ENCODE measurements around the gene SPOCK2.

SPOCK2 gene

DNA sequence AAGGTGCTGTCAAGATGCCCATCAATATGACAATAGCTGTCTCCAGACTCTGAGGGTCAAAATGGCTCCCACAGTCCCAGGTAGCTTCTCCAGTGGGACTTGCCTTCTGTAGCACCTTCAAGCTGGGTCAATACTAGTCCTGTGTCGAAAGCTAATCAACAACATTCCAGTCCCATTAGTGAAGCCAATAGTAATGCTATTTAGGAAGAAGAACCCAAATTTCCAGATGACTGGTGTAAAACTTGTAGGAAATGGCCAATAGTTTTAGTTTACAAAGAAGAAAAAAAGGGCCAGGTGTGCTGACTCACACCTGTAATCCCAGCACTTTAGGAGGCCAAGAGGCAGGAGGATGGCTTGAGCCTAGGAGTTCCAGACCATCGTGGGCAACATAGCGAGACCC is 2.0 kb upstream of the SPOCK2 start:
- DNase-seq (ENCODE audit: low read depth in 1 of 2, low spot score in 1 of 2), result no peak

DNA sequence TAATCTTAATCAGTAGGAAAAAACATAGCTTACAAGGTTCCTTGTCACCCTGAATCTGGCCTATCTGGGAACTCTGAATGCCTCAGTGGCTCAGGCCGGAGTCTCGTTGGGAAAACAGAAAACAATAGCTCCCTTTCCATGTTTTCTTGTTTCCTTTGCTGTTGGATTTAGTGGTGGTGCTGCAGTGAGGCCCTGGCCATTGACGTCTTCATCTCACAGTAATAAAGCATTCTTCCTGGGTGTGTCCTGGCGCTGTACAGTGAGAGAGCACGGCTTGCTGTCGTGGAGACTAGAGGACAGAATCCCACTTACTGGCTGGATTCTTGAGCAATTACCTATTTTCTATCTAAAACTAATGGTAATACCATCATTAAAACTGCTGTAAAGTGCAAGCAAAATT is 1.3 kb upstream of the SPOCK2 start:
- DNase-seq (ENCODE audit: low read depth in 1 of 2, low spot score in 1 of 2), result no peak

DNA sequence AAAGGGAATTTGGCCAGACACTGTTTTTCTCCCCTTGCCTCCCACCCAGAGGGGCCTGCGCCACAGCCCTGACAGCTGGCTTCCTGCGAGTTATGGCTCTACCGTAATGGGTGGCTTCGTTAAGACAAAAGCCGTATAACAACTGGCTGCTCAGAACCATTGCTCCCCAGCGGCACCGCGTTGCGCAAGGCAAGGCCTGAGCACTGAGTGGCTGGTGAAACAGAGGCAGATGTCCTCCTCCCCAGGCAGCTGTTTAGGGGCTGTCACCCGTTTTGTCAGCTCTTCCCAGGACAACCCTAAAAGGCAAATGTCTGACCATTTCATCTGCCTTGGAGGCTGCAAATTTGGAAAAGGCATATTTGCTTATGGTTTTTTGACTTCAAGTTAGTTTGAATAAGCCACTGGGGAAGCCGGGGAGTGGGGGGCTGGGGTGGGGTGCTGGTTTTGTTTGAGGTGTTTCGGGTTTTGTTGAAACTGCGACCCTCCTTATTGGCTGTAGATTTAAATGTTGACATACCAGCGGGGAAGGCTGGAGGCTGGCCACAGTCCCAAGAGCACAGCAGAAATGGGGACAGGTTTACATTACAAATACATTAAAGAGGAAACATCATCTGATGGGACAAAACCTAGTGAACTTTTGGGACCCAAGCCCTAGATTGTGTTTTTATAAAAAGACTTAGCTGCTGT is 681 bp upstream of the SPOCK2 start:
- DNase-seq (ENCODE audit: low read depth in 1 of 2, low spot score in 1 of 2), result peak in 1 of 2 donors; percentile 33

DNA sequence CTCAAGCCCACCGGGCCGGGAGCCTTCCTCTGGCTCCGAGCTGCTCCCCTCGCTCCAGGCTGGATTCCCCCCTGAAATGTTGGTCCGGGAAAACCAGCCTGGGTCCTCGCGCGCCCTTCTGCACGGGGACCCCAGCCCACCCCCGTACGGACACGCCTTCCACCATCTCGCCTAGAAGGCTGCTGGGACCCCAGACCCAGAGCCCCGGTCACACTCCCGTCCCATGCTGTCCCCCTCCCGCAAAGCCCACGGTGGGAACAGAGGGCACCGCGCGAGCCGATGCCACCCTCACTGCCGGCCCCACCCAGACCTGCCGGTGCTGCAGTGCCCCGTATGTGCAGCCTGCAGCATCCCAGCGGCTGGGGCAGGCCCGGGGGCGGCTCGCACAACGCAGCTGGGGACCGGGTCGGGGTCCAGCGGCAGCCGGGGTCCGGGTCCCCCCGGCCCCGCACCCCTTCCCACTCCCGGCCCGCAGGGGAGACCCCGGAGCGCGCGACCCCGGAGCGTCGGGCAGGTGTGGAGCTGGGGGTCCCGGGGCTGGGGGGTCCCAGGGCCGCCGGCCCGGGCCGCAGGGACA is 871 bp downstream of the SPOCK2 start:
- peak in 1 of 2 donors; percentile 34 for DNase-seq (ENCODE audit: low read depth in 1 of 2, low spot score in 1 of 2)

DNA sequence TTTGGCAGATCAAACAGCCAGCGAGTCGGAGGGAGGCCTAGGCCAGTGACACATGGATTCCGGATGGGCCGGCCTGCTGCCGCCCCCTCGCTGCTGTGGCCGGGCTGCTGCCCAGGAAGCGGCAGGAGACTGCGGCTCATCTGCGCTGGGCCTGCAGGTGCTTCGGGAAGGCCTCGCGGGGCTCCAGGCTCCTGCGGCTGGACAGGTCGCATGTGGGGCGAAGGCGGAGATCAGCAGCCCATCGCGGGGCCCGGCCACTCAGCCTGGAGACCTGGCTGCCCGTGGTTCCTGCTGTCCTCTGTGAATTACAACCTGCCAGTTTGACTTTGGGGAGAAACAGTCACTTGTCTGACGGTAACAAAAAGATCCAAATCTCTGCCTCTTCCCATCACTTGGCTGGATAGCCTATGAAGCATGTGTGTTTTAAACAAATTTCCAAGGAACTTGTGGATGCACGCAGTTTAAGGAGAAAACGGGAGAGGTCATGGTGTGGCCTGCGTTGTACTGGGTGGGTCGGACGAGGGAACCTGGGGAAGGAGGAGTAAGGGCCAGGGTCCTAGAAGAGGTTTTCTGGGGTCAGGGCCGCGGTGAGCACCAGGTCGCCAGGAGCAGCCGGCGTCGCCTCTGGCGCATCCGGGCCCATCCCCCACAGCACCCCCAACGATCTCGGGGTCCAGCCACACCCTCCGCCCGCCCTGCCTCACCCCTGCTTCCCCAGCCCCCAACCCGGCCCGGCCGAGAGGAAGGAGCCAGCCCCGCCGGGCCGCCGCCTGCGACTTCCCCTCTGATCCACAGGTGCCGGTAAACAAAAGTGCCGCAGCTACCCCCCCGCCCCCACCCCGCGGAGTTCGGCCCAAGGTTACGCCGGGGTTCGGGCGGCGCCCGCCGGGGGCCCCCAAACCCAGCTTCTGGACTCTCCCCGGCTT is 1.6 kb downstream of the SPOCK2 start:
- DNase-seq (ENCODE audit: low read depth in 1 of 2, low spot score in 1 of 2), result peak; percentile 48 to 58

DNA sequence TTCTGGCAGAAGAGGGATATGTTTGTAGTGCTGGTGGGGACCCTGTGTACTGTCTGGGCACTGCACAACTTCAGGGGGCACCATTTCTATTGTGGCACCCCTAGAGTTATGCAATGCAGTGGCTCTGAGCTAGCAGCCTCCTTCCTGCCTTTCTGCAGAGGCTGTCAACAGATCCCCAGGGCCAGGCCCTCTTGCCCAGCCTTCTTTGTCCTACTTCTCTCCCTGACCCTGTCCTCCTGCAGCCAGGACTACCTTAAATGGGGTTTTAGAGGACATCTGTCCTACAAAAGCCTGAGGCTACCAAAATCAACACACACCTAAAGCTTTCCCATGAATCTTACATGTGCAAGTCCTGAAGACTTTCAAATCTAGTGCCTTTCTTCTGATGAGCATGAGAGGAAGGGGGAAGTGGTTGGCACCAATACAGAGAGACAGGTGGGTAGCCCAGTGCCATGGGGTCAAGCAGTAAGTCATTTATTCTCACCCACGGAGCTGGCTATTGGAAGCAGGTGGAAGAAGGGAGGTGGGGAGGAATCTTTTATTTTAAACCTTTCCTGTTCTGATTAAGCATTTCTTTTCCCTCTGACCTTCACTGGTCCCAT is 2.4 kb downstream of the SPOCK2 start:
- no peak for DNase-seq (ENCODE audit: low read depth in 1 of 2, low spot score in 1 of 2)

DNA sequence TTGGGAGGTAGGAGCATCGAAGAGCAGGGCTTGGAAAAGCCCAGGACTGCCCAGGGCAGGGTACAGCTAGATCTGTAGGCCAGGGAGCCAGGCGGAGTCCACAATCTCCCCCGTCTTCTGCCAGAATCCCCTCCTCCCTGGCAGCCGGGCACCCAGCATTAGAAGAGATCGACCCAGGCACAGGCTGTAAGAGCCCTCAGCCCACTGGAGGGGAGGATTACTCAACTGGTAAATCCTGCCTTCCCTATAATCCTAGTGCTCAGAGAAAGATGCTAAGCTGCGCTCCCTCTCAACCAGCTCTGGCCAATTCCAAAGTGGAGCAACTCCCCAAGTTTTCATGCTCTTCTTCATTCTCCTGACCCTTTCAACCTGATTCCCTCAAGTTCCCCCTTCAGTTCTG is 3.2 kb downstream of the SPOCK2 start:
- DNase-seq (ENCODE audit: low read depth in 1 of 2, low spot score in 1 of 2), result no peak

DNA sequence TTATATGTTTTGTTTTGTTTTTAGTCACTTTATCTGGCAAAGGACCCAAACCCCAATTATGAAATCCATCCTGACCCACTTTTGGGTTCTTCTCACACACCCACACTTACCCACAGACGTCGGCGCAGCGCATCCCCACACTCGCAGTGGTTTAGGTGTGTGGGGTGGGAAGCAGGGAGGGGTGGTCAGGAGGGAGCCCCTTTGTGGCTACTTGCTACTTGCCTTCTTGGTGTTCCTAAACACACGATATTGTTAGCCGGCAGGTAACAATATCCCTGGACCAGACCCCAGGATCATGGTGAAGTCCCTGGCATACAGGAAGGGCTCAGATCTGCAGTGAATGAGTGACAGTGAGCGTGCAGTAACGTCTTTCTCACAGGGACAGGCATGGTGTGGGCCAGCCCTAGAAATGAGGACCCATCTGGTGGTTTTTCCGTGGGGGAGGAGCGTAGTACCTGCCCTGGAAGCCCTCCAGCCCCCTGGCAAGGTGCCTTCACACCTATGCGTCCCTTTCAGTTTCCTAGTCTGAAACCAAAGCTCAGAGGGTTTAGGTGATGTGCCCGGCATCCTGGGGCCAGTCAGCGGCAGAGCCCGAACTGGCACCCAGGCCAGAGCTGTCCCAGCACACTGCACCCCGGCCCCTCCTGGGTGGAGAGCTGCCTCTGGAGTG is 4.4 kb downstream of the SPOCK2 start:
- DNase-seq (ENCODE audit: low read depth in 1 of 2, low spot score in 1 of 2), result peak; percentile 22 to 58

DNA sequence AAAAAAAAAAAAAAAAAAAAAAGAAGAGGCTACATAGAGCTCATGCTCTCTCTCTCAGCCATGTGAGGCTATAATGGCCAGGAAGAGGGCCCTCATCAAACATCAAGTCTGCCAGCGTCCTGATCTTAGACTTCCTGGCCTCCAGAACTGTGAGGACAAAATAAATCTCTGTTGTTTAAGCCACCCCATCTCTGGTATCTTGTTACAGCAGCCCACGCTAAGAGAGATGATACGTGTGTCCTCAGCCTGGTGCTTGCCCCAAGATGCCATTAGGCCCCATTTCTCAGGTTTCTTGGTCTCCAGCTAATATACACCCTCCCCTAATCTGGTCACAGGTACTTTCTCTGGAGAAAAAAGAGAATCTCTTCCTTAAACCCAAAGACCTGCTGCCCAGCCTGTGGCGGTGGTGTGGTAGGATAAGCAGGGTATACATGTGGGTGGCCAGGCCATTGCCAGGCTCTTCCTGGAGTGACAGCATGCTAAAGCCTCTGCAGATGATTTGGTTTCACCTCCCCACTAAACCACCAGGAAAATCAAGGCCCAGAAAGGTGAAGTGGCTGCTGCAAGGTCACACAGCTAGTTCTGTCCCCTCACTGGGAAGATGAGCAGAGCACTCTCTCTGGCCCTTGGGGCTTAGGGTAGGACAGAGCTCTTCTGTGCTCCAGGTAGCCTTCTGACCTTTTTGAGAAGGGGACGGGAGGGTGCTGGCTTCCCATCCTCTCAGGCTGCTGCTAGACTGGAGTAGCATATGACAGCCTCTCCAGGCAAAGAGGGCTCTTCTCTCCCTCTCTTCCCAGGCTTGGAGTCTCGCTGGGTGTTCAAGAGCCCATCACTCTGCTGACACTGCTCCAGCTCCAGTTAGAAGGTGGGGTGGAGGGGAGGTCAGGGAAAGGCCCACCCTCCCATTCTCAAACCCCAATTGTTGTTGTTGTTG is 5.2 kb downstream of the SPOCK2 start:
- DNase-seq (ENCODE audit: low read depth in 1 of 2, low spot score in 1 of 2), result no peak

DNA sequence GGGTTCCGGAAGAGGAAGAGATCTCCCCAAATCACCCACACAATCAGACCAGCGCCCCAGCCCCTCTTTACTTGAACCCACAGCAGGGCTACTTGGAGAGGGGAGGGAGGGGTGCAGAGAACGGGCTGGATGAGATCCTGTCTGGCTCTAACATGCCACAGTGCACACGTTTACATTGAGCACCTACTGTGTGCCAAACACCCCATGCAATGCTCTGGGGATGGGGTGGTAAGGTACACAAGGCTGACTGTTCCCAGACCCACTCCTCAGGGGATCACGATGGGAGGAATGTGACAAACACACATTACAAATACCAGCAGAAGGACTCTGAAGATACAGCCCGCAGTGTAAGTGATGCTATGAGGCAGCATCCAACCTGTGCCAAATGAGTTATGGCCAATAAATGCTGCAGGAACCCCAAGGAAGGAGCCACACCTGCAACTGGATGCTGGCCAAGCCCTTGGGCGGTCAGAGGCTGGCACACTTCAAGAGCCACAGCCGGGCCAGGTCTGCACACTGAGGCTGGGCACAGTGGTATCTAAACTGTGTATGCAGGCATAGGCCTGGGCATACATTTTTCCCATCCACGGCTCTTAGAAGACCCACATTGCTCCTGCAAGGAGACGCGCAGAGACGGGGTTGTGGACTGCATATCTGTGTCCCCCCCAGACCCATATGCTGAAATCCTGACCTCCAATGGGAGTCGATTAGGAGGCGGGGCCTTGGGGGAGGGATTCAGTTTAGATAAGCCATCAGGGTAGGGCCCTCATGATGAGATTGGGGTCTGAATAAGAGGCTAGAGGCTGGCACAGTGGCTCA is 6.4 kb downstream of the SPOCK2 start:
- DNase-seq (ENCODE audit: low read depth in 1 of 2, low spot score in 1 of 2), result no peak

DNA sequence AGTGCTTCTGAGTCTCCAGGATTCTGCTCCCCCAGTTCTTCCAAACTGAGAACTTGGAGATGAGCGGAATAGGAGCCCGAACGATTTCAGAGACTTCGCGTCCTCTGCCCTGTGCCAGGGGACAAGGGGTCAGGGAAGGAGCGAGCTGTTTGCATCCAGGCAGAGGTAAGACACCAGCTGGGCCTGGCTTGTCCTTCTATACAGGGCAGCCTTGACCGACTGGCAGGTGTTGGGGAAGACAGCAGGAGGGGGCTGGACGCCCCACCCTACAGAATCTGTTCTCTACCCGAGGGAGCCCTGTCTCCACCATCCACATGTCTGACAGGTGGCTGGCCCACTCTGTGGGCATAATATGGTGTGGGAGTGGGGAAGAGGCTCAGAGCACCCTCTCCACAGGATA is 7.1 kb downstream of the SPOCK2 start:
- no peak for DNase-seq (ENCODE audit: low read depth in 1 of 2, low spot score in 1 of 2)

DNA sequence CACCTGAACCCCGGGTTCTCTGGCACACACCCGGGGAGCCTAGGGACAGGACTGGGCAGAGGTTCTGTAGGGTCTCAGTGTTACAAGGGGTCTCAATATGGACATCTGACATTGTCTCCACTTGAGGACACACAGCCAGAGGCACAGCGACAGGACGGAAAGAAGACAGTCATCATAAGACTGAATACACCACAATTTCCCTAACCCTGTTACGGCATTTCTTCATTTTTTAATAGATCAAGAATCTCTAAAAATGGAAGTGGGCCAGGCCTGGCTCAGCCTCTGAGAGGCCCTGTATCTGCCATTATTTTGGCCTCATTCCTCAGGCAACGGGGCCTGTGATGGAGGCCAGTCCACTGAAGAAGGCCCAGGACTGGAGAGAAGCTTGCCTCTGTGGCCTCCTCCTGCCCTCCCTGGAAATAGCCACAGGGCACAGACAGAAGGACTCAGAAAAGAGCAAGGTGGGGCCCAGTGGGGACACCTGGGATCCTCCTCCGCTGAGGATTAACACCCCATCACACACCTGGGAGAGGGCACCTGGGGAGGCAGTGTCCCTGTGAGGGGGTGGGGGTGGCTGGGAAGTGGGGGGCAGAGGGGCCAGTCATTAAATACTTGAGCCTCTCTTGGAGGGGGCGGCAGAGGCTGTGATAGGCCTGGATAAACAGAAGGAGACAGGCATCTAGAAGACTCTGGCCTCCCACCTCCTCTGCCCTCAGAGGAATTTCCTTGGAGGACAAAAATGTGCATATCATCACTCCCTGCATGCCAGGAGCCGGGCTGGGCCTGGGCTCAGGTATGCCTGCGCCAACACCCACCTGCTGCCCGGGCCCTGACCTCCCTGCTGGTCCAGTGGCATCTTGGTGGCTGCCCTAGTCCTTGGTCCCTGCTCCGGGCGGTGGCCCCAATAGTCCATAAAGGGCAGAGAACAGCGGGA is 8.0 kb downstream of the SPOCK2 start:
- no peak for DNase-seq (ENCODE audit: low read depth in 1 of 2, low spot score in 1 of 2)

DNA sequence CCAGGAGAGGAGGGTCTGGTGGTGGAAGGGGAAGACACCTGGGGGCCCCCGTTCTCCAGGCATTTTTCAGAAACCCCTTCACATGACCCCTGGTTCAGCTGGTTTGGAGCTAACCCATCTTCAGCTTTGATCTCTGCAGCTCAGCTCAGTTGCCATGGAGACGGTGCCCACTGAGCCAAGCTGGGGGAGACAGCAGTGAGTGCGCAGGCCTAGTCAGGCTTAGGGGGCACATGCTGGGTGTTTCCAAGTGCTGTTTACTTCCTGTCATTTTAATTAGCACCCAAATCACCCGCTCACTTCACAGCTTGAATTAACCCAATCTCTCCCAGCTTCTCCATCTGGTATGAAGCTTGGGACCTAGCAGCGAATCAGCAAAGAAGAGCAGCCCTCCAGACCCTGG is 9.0 kb downstream of the SPOCK2 start:
- no peak for DNase-seq (ENCODE audit: low read depth in 1 of 2, low spot score in 1 of 2)

DNA sequence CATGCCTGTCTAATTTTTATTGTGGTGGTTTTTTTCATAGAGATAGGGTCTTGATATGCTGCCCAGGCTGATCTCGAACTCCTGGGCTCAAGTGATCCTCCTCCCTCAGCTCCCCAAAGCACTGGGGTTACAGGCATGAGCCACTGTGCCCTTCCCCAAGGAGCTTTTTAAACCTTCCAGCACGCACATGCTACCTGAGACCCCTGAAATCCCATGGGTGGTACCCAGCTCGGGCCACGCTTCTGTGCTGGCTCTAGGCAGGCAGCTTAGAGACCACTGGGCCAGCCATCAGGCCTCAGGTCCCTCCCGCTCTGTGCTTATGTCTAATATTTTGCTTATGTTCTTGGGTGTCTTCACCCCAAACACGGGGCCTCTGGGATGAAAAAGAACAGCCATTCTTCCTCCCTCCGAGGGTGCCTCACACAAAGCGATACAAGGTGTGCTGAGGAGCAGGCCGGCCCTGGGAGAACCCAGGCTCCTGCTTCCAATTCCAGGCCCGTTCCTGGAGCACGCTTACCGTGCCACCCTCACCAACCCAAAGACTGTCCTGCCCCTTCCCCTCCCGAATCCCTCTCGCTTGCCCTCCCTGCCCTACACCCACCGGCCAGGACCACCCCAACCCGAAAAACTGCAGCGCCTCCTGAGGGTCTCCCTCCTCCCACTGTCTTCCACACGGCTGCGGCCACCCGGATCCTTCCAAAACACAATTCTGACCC is 10.9 kb downstream of the SPOCK2 start:
- DNase-seq (ENCODE audit: low read depth in 1 of 2, low spot score in 1 of 2), result no peak

DNA sequence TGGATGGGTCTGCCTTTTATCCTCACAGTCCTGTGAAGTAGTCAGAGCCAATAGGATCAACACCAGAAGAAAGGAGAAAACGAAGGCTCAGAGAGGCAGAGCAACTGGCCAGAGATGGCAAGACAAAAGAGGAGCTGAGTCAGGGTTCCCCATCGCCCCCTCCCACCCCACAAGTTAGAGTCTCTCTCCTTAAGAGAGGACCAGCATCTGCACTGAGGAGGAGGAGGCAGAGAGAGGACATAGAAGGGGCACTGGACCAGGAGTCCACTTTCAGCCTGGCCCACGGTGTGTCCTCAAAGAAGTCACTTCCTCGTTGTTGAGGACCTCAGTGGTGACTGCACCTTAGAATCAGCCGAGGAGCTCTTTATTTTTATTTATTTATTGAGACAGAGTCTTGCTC is 11.6 kb downstream of the SPOCK2 start:
- DNase-seq (ENCODE audit: low read depth in 1 of 2, low spot score in 1 of 2), result no peak

DNA sequence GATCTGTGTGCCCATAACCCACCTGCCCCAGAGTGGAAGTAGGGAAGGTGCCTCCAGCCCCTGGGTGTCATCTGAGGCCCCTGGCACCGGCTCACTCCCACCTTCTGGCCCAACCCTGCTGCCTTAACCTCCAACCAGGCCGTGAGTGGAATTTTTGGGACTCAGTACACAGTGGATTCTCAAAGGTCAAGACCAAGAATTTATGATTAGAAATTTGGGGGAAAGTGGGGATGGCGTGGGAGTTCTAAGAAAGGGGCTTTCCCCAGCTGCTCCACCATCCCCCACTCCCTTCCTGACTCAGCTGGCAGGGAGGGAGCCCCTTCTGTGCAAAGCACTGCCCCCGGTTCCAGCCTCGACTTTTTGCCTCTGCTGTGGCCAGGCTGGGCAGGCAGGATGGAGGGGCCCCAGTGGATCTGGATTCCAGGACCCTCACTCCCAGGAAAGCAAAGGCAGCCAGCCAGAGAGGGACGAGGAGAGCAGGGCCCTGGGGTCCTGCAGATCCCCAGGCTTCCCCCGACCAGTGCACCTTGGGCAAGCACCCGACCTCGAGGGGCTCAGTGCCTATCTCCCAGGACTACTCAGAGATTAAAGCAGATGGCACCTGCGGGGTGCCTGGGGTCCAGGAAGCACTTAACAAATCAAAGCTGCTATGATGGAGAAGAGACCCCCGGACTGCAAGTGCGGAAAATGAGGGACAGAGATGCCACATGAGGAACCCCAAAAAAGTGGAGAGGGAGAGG is 12.8 kb downstream of the SPOCK2 start:
- DNase-seq (ENCODE audit: low read depth in 1 of 2, low spot score in 1 of 2), result peak in 1 of 2 donors; percentile 24

Data from stimulated activated CD4-positive, alpha-beta T cell treated with anti-CD3 and anti-CD28 coated beads, Interleukin-15, amount 100 ng/mL, for 1 hour (primary cell).